Activated T-cell treated with anti-CD3 and anti-CD28 coated beads, Interleukin-2, amount 50 U/mL, for 4 hours (primary cell): ENCODE measurements around the gene MYLK3. TPM values are rescaled to one million over a fixed set of nuclear protein-coding genes. Genes with fewer than 3 reads are reported as not detected.
A peak's percentile ranks its signal among the peaks of the same experiment; 100 is the strongest.

ENCODE experiments used
- ATAC-seq, 2 donors: fragments of 200-7000 bp; cut with Tn5 transposase; one replicate each; pipeline ENCODE4 v1.10.0; 2021
- DNase-seq: peaks from one replicate; pipeline ENCODE4 v3.0.0-alpha.2; 2020
- H3K27me3 Mint-ChIP-seq: one replicate; pipeline ENCODE4 v1.8.0; 2021; ENCODE audit warnings: low read depth, mixed read lengths
- H3K36me3 Mint-ChIP-seq: one replicate; pipeline ENCODE4 v1.8.0; 2022; ENCODE audit warnings: mixed read lengths; ENCODE audit not compliant: insufficient read depth
- H3K4me1 Mint-ChIP-seq: one replicate; pipeline ENCODE4 v1.8.0; 2021; ENCODE audit warnings: low read depth, mixed read lengths
- H3K4me3 Mint-ChIP-seq: one replicate; pipeline ENCODE4 v1.8.0; 2021; ENCODE audit warnings: mild to moderate bottlenecking, moderate library complexity, mixed read lengths
- H3K9me3 Mint-ChIP-seq: one replicate; pipeline ENCODE4 v1.8.0; 2021; ENCODE audit warnings: mixed read lengths
- total RNA-seq, 3 donors: library from RNA; stranded (reverse); gene quantifications; one replicate each; pipeline ENCODE4 v1.2.1, GENCODE V29; 2021

MYLK3 gene
- total RNA-seq, 3 donors from 2014 or later: 0.19 to 0.90 (median 0.23) TPM

DNA sequence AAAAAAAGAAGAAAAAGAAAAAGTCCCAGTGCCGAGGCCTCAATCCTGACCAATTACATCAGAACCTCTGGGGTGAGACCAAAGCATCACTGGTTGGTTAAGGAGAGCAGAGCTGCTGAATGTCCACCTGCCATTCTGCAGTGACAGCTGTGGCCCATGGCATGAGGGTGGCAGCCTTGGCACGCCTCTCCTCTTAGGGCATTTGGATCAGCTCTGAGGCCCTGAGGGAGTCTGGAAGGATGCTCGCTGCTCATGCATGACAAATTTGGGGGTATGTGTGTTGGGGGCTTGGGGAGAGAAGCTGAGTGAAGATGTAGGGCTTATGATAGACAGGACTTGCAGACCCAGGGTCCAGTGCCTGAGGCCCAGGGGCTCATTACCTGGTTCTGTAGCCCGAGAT is 26.3 kb downstream of the MYLK3 start:
- H3K4me1 Mint-ChIP-seq: no peaks in the 10 kb centered on the region
- H3K4me3 Mint-ChIP-seq: no peak overlapping the region
- peaks cover 4% of the 10 kb centered on the region for H3K9me3 Mint-ChIP-seq
- ATAC-seq: no peak
- no peaks in the 10 kb centered on the region for H3K36me3 Mint-ChIP-seq
- no peak for DNase-seq
- H3K27me3 Mint-ChIP-seq: peaks cover 2% of the 10 kb centered on the region

DNA sequence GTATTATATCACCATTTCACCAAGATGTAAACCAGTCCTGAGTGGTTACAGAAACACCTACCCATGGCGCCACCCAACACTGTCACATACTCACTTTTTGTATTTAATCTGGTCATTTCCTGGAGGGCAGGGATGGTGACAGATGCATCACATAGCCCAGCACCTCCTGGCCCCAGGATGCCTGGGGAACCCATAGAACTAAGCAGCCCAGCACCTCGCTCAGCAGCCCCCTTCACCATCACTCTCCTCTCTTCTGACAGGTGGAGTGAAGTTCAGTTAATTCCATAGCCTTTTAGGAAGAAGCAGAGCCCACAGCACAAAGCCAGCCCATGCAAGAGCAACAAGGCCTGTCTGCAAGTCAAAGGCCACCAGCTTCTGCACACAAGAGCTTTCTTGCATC is 27.5 kb downstream of the MYLK3 start:
- Mint-ChIP-seq H3K36me3 (no peaks in the 10 kb centered on the region), H3K27me3 (no peaks in the 10 kb centered on the region), H3K4me1 (no peaks in the 10 kb centered on the region), H3K9me3 (peaks cover 4% of the 10 kb centered on the region), H3K4me3 (no peak overlapping the region)
- no peak for DNase-seq
- no peak for ATAC-seq

DNA sequence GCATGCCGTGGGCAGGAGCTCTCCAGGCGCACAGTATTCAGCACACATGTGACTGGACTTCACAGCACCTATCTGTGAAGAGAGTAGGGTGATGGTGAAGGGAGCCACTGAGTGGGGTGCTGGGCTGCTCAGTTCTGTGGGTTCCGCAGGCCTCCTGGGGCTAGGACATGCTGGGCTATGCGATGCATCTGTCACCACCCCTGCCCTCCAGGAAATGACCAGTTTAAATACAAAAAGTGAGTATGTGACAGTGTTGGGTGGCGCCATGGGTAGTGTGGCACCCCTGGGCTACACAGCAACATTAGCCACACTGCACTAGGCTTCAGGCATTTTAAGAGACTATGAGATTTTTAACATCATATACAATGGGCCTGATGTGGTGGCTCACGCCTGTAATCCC is 28.6 kb downstream of the MYLK3 start:
- Mint-ChIP-seq H3K27me3 (no peaks in the 10 kb centered on the region), H3K4me1 (no peaks in the 10 kb centered on the region), H3K4me3 (no peak overlapping the region), H3K36me3 (no peaks in the 10 kb centered on the region), H3K9me3 (no peaks in the 10 kb centered on the region)
- DNase-seq: no peak
- peak in 1 of 2 donors; percentile 10 for ATAC-seq

DNA sequence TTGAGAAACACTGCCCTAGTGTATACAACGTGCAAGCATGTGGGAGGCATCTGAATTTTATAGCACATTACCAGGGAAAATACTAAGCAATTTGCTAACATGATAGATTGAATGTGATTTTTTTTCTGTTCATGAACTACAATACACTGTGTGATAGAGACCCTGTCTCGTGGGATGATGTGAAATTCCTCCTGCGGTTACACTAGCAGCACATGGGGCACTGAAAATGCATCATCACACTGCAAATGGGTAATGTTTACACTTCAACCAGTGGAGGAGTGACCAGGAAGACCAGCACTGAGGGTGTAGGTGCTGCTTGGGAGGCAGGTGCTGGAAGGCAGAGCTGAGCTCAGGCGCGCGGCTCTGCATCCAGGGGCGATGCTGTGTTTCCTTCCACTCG is 29.9 kb downstream of the MYLK3 start:
- Mint-ChIP-seq H3K4me3 (no peak overlapping the region), H3K36me3 (no peaks in the 10 kb centered on the region), H3K4me1 (no peaks in the 10 kb centered on the region), H3K9me3 (no peaks in the 10 kb centered on the region), H3K27me3 (peaks cover 3% of the 10 kb centered on the region)
- no peak for DNase-seq
- ATAC-seq: no peak

DNA sequence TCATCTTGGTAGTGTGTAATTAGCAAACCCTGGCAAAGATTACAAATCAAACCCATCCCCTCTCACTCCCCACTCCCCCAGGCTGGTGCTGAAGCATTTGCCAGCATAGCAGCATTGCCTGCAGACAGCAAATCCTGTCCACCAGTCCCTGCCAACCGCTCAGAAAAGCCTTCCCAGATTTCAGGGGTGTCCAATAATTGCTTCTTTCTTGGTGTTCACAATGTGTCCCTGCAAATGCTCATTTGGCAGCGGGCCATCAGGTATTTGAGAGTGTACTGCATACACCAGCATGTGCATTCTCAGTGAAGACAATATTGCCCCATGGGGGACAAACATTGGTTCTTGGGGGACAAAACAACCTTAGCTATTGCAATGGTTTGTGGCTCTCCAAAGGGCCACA is 30.5 kb downstream of the MYLK3 start:
- H3K4me1 Mint-ChIP-seq: no peaks in the 10 kb centered on the region

DNA sequence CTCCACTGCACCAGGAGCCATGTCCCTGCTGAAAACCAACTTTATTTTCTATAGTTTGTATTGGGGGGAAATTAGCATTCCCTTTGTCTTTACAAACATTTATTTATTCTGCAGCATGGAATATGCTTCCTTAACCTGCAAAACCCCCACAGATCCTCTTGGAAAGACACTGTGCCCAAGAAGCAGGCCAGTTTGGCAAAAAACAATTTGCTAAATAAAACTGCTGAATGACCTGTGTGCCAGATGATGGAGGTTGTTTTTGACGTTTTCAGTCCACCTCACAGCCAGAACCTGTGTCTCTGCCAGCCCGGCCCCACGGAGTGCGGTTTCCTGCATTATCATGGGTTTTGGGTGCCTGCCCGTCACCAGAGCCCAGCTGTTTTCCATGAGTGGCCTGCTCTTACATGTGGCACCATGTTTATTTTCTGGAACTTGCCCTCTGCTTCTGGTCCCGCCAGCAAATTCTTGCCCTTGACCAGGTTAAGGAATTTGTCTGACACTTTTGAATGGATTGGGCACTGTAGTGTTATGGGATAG is 32.3 kb downstream of the MYLK3 start:
- ATAC-seq: no peak
- Mint-ChIP-seq H3K4me1 (no peaks in the 10 kb centered on the region), H3K36me3 (no peaks in the 10 kb centered on the region), H3K27me3 (peaks cover 3% of the 10 kb centered on the region), H3K9me3 (no peaks in the 10 kb centered on the region), H3K4me3 (no peak overlapping the region)
- DNase-seq: no peak

More for the DNA sequence above, 30.5 kb downstream of the MYLK3 start:
- H3K4me3 Mint-ChIP-seq: no peak overlapping the region
- H3K36me3 Mint-ChIP-seq: no peaks in the 10 kb centered on the region
- DNase-seq (no peak), ATAC-seq (no peak)
- H3K9me3 Mint-ChIP-seq: no peaks in the 10 kb centered on the region
- H3K27me3 Mint-ChIP-seq: peaks cover 3% of the 10 kb centered on the region

DNA sequence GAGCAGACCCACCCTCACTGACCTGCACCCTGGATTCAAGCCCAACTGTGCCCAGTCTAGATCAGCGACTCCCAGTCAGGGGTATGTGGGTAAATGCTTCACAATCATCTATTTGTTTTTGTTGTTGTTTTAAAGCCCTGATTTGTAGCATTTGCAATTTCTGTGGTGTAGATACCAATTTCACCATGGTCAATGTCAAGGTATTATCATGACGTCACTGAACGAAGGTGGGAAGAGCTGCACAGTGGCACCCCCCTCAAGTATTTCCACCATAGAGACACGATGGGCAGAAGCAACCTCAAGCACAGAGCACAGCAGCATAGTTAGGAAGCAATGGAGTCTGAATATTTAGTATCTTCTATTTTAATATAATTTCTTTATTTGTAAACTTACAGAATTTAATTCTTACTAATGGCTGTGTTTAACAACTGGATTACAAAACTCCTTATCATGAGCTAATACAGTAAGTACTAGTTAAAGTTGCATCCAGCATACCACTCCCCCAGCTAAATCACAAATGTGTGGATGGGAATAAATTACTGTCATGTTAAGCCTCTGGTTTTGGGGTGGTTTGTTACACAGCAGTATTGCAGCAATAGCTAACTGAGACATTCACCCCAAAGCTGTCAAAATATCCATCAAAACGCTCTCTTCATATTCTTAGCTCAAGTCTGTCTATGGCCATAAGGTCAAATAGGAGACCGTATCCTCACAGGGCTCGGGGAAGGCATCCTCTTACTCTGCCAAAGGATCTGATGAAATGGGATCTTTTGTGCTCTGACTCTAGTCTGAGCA is 33.1 kb downstream of the MYLK3 start:
- DNase-seq (no peak), ATAC-seq (no peak)
- Mint-ChIP-seq H3K4me1 (no peaks in the 10 kb centered on the region), H3K36me3 (no peaks in the 10 kb centered on the region), H3K9me3 (no peaks in the 10 kb centered on the region), H3K27me3 (peaks cover 3% of the 10 kb centered on the region), H3K4me3 (no peak overlapping the region)

DNA sequence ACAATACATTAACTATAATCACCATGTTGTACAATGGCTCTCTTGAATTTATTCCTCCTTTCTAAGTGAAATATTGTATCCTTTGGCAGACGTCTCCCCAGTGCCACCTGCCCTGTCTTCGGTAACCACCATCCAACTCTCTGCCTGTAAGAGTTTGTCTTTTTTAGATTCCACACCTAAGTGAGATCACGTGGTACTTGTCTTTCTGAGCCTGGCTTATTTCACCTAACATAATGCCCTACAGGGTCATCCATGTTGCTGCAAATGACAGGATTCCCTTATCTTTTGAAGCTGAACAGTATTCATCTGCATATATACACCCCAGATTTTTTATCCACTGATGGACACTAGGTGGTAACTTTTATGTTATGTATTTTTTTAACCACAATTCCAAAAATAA is 34.5 kb downstream of the MYLK3 start:
- H3K4me1 Mint-ChIP-seq: no peaks in the 10 kb centered on the region
- H3K27me3 Mint-ChIP-seq: peaks cover 3% of the 10 kb centered on the region
- H3K4me3 Mint-ChIP-seq: no peak overlapping the region
- H3K36me3 Mint-ChIP-seq: no peaks in the 10 kb centered on the region
- no peaks in the 10 kb centered on the region for H3K9me3 Mint-ChIP-seq
- ATAC-seq: no peak
- DNase-seq: no peak

DNA sequence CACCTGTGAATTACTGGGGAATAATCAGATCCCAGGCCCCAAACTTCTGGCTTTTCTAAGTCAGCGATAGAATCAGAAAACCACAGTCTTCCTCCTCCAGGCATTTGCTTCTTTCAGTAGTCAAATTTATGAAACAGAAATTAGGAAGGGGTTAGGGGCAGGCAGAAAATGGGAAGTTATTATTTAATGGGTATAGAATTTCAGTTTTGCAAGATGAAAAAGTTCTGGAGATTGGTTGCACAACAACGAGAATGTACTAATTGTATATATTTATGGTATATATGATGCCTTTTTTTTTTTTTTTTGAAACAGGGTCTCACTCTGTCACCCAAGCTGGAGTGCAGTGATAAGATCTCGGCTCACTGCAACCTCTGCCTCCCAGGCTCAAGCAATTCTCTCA is 35.2 kb downstream of the MYLK3 start:
- Mint-ChIP-seq H3K9me3 (no peaks in the 10 kb centered on the region), H3K4me1 (no peaks in the 10 kb centered on the region), H3K27me3 (peaks cover 3% of the 10 kb centered on the region), H3K4me3 (no peak overlapping the region), H3K36me3 (no peaks in the 10 kb centered on the region)
- no peak for ATAC-seq
- no peak for DNase-seq

DNA sequence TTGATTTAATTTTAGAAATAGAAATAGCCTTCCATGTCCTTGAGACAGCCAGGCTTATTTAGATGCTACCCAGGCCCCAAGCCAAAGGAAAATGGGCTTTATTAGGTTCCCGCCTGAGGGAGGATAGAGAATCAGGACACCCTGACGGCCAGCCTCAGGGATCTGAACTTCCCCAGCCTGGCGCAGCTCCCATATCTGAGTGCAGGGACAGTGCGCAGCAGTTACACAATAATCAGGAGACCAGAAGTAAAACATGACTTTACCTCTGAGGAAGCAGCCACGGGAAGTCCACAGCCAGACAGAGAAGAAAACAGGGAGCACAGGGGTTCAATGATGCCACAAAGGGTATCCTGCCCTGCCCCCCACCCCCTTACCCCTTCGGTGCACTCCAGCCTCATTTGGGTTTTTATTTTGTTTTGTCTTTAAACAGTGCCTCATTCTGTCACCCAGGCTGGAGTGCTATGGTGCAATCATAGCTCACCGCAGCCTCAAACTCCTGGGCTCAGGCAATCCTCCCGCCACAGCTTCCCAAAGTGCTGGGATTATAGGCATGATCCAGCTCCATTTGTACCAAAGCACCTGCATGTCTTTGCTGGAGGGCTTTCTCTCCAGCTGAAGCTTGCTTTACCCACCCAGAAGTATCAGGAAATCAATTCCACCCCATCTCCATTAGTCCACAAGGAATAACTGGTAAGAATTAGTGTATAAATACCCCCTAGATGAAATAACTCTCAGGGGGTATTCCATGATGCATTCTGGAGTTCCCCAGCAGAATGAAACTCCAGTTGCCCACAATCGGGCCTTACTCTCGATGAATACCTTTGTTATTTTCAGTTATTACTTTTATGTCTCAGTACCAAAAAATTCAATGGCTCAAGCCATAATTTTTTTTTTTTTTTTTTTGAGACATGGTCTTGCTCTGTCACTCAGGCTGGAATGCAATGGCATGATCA is 36.8 kb downstream of the MYLK3 start:
- no peak for DNase-seq
- peaks cover 3% of the 10 kb centered on the region for H3K27me3 Mint-ChIP-seq
- no peak for ATAC-seq
- no peaks in the 10 kb centered on the region for H3K4me1 Mint-ChIP-seq
- no peaks in the 10 kb centered on the region for H3K36me3 Mint-ChIP-seq
- H3K4me3 Mint-ChIP-seq: no peak overlapping the region
- no peaks in the 10 kb centered on the region for H3K9me3 Mint-ChIP-seq

DNA sequence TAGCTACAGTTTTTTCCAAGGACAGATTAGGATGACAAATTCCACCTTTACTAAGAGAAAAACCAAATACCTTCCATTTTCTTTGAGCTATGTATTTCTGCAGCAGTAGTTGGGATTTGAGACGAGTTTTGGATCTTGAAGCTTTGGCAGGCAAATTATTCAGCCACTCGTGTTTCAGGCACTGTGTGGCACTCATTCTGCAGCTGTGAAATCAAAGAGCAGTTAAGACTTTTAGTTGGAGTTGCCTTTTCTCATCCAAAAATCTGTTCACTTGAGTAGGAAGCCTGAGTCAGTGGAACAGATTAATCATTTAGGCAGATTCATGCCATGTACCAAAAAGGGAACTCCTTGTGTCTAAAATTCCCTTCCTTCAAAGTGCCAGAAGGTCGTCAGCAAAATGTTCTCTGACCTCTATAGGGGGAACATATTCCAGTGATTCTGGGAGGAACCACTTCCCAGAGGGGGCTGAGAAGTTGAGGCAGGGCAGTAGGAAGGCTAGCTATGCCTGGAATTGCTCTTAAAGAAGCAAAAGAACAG is 38.6 kb downstream of the MYLK3 start:
- no peaks in the 10 kb centered on the region for H3K9me3 Mint-ChIP-seq
- peaks cover 3% of the 10 kb centered on the region for H3K27me3 Mint-ChIP-seq
- H3K4me3 Mint-ChIP-seq: no peak overlapping the region
- ATAC-seq (no peak), DNase-seq (no peak)
- H3K4me1 Mint-ChIP-seq: no peaks in the 10 kb centered on the region
- H3K36me3 Mint-ChIP-seq: no peaks in the 10 kb centered on the region

DNA sequence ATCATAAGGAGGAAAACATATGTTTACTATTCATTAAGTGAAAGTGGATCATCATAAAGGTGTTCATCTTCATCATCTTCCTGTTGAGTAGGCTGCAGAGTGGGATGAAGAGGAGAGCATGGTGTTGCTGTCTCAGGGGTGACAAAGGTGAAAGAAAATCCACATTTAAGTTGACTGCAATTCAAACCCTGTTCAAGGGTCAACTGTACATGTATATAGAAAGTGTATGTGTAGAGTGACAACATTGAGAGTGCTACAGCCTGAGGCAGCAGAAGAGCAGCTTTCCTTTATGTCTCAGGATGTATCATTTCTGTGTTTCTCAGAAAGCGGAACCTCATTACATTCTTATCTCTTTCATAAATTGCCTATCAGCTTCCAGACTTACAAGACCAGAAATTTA is 41.5 kb downstream of the MYLK3 start:
- ATAC-seq (no peak), DNase-seq (no peak)
- no peaks in the 10 kb centered on the region for H3K36me3 Mint-ChIP-seq
- no peaks in the 10 kb centered on the region for H3K27me3 Mint-ChIP-seq
- H3K4me3 Mint-ChIP-seq: no peak overlapping the region
- H3K9me3 Mint-ChIP-seq: no peaks in the 10 kb centered on the region
- no peaks in the 10 kb centered on the region for H3K4me1 Mint-ChIP-seq

DNA sequence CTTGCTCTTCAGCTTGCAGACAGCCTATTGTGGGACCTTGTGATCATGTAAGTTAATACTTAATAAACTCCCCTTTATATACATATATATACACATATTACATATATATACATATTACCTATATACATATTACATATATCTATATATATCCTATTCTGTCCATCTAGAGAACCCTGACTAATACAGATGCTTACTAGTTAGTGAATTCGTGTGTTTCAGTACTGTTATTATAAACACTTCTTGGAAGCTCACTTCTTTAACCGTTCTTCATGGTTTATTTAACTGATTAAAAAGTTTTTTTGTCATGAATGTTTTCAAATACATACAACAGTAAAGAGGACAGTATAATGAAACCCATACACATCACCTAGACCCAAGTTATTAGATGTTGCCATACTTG is 46.1 kb downstream of the MYLK3 start:
- ATAC-seq (no peak), DNase-seq (no peak)
- Mint-ChIP-seq H3K27me3 (no peaks in the 10 kb centered on the region), H3K4me1 (no peaks in the 10 kb centered on the region), H3K9me3 (no peaks in the 10 kb centered on the region), H3K4me3 (no peak overlapping the region), H3K36me3 (no peaks in the 10 kb centered on the region)

DNA sequence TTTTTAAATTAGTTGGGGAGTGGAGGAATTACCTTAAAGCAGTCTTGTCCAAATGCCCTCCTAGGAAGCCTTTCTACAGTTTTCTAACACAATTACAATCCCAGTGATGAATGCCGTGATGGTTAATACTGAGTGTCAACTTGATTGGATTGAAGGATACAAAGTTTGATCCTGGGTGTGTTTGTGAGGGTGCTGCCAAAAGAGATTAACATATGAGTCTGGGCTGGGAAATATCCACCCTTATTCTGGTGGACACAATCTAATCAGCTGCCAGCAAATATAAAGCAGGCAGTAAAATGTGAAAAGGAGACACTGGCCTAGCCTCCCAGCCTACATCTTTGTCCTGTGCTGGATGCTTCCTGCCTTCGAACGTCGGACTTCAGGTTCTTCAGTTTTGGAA is 46.5 kb downstream of the MYLK3 start:
- H3K27me3 Mint-ChIP-seq: no peaks in the 10 kb centered on the region

More for the DNA sequence above, 46.5 kb downstream of the MYLK3 start:
- Mint-ChIP-seq H3K4me3 (no peak overlapping the region), H3K36me3 (no peaks in the 10 kb centered on the region), H3K9me3 (no peaks in the 10 kb centered on the region), H3K4me1 (no peaks in the 10 kb centered on the region)
- DNase-seq (no peak), ATAC-seq (no peak)
